Muscle layer of colon (tissue), 2 donors: ENCODE data around the gene PXYLP1.

ENCODE experiments used
- H3K27ac ChIP-seq: one replicate; pipeline ENCODE4 v1.7.0; 2013; ENCODE audit warnings: low read depth, mild to moderate bottlenecking, low read length, moderate library complexity
- H3K27me3 ChIP-seq, 2 donors: one replicate each; pipeline ENCODE4 v1.7.0; 2013; ENCODE audit warnings: low read length in 2 of 2, mild to moderate bottlenecking in 2 of 2; ENCODE audit not compliant: insufficient read depth in 2 of 2, control insufficient read depth in 1 of 2
- H3K36me3 ChIP-seq: one replicate; pipeline ENCODE4 v1.7.0; 2013; ENCODE audit warnings: mild to moderate bottlenecking, low read length; ENCODE audit not compliant: insufficient read depth
- H3K4me1 ChIP-seq: one replicate; pipeline ENCODE4 v1.7.0; 2013; ENCODE audit warnings: mild to moderate bottlenecking, low read length; ENCODE audit not compliant: insufficient read depth
- H3K4me3 ChIP-seq, 2 donors: one replicate each; pipeline ENCODE4 v1.7.0; 2013; ENCODE audit warnings: low read length in 2 of 2, low read depth in 1 of 2, mild to moderate bottlenecking in 1 of 2, moderate library complexity in 1 of 2
- H3K9ac ChIP-seq: one replicate; pipeline ENCODE4 v1.7.0; 2013; ENCODE audit warnings: low read length
- H3K9me3 ChIP-seq: one replicate; pipeline ENCODE4 v1.7.0; 2013; ENCODE audit warnings: mild to moderate bottlenecking, low read length
- donor health status: abdominal sarcoma.
- donor health status: Adenocarcinoma of cecum.

PXYLP1 gene

DNA sequence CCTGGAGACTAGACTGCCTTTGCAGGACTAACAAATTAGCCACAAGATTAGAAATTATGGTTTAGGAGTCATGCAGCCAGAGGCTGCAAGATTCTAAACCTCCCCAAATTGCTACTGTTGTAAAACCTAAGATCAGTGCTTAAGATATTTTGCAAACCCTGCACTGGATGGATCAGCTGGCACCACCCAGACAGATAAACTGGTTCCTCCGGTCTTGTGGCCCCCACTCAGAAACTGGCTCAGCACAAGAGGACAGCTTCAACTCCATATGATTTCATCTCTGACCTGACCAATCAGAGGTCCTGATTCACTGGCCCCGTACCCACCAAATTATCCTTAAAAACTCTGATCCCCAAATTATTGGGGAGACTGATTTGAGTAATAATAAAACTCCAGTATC, 19.5 kb upstream of the PXYLP1 start:
- H3K36me3 ChIP-seq, result no peaks in the 10 kb centered on the region
- no peaks in the 10 kb centered on the region for H3K4me1 ChIP-seq
- H3K9me3 ChIP-seq, result no peaks in the 10 kb centered on the region
- H3K4me3 ChIP-seq, result no peak overlapping the region
- no peak overlapping the region for H3K27ac ChIP-seq
- H3K27me3 ChIP-seq, result no peaks in the 10 kb centered on the region
- H3K9ac ChIP-seq, result no peak overlapping the region

GRCh38 chr3:141212555-141212954, 19.1 kb upstream of the PXYLP1 start:
- H3K36me3 ChIP-seq, result no peaks in the 10 kb centered on the region

DNA sequence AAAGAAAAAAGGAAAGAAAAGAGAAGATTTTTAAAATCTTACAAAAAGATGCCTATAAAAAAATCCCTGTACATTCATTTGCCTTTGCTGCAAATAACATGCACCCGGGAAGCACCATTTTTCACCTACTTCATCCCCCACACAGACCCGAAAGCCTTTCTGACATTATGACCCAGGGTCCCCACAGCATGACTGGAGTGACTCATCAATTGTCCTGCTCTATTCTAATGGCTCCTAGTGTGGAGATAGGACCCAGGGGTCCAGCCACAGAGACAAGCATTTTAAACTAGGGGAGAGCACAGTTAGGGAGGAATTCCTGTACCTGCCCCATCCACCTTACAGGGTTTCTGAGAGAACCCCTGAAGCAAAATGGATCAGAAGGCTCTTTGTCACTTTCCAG, 14.7 kb upstream of the PXYLP1 start:
- Histone ChIP-seq H3K36me3 (no peaks in the 10 kb centered on the region), H3K4me1 (no peaks in the 10 kb centered on the region), H3K9ac (no peak overlapping the region), H3K4me3 (no peak overlapping the region), H3K27ac (no peak overlapping the region), H3K9me3 (no peaks in the 10 kb centered on the region), H3K27me3 (no peaks in the 10 kb centered on the region)

More at GRCh38 chr3:141212555-141212954, 19.1 kb upstream of the PXYLP1 start:
- Histone ChIP-seq H3K4me3 (no peak overlapping the region), H3K9me3 (no peaks in the 10 kb centered on the region), H3K9ac (no peak overlapping the region), H3K4me1 (no peaks in the 10 kb centered on the region), H3K27ac (no peak overlapping the region), H3K27me3 (no peaks in the 10 kb centered on the region)

DNA sequence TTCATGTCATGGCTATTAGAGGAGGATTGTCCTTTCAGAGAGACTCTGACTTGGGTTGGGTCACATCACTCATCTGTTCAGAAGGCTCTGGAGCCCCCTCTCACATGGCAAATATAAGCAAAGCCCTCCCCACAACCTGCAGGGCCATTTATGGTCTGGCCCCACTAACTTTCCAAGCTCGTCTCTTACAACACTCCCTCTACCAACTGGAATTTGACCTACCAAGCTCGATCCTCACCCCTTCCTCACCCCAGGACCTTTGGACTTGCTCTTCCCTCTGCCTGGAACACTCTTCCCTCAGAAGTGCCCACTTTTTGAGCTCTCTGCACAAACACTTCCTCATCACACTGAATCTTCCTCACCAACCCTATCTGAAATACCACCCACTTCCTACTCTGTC, 14.2 kb upstream of the PXYLP1 start:
- H3K9ac ChIP-seq, result no peak overlapping the region
- H3K27ac ChIP-seq, result no peak overlapping the region
- H3K4me3 ChIP-seq, result no peak overlapping the region
- H3K36me3 ChIP-seq, result no peaks in the 10 kb centered on the region
- no peaks in the 10 kb centered on the region for H3K9me3 ChIP-seq
- no peaks in the 10 kb centered on the region for H3K4me1 ChIP-seq
- H3K27me3 ChIP-seq, result no peaks in the 10 kb centered on the region

- Histone ChIP-seq H3K27me3 (no peaks in the 10 kb centered on the region), H3K4me3 (no peak overlapping the region), H3K4me1 (no peaks in the 10 kb centered on the region), H3K9me3 (no peaks in the 10 kb centered on the region), H3K27ac (no peak overlapping the region), H3K9ac (no peak overlapping the region), H3K36me3 (no peaks in the 10 kb centered on the region)
Measured at GRCh38 chr3:141218162-141218835, 13.3 kb upstream of the PXYLP1 start.

GRCh38 chr3:141218926-141219325, 12.7 kb upstream of the PXYLP1 start:
- no peaks in the 10 kb centered on the region for H3K4me1 ChIP-seq
- H3K9me3 ChIP-seq, result no peaks in the 10 kb centered on the region
- no peaks in the 10 kb centered on the region for H3K36me3 ChIP-seq
- no peak overlapping the region for H3K4me3 ChIP-seq
- H3K27me3 ChIP-seq, result no peaks in the 10 kb centered on the region
- no peak overlapping the region for H3K9ac ChIP-seq
- no peak overlapping the region for H3K27ac ChIP-seq

- no peaks in the 10 kb centered on the region for H3K9me3 ChIP-seq
- H3K27me3 ChIP-seq, result no peaks in the 10 kb centered on the region
- no peak overlapping the region for H3K4me3 ChIP-seq
- no peak overlapping the region for H3K9ac ChIP-seq
- H3K36me3 ChIP-seq, result no peaks in the 10 kb centered on the region
- H3K27ac ChIP-seq, result no peak overlapping the region
- no peaks in the 10 kb centered on the region for H3K4me1 ChIP-seq
Measured at GRCh38 chr3:141223673-141224166, 7.9 kb upstream of the PXYLP1 start.

DNA sequence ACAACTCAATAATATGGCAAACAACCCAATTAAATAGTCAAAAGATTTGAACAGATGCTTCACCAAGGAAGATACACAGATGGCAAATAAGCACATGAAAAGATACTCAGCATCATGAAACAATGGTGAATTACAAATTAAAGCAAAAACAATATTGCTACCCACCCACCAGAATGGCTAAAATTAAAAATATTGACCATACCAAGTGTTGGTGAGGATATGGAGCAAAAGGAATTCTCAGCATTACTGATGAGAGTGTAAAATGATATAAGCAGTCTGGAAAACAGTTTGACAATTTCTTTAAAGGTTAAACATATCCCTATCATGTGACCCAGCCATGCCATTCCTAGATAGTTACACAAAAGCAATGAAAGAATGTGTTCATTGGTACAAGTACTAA, 5.7 kb upstream of the PXYLP1 start:
- Histone ChIP-seq H3K9me3 (no peaks in the 10 kb centered on the region), H3K27ac (no peak overlapping the region), H3K36me3 (no peaks in the 10 kb centered on the region), H3K4me3 (no peak overlapping the region), H3K4me1 (no peaks in the 10 kb centered on the region), H3K27me3 (no peaks in the 10 kb centered on the region), H3K9ac (no peak overlapping the region)

DNA sequence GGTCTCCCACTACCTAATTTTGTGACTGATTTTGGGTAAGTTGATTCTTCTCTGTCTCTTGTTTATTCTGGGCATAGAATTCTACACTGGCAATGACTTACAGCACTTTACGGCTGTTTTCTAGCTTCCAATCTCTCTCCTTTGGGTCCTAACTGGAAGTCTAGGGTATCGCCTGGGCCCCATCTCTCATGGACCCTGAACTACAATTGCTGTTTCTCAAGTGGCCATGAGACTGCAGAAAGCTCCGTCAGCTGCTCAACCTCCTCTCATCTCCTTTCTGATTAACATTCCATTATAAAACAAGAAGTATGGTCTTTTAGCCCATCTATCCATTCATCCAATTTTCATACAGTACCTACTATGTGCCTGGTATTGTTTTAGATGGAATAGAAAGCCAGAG, 4.4 kb upstream of the PXYLP1 start:
- no peaks in the 10 kb centered on the region for H3K9me3 ChIP-seq

DNA sequence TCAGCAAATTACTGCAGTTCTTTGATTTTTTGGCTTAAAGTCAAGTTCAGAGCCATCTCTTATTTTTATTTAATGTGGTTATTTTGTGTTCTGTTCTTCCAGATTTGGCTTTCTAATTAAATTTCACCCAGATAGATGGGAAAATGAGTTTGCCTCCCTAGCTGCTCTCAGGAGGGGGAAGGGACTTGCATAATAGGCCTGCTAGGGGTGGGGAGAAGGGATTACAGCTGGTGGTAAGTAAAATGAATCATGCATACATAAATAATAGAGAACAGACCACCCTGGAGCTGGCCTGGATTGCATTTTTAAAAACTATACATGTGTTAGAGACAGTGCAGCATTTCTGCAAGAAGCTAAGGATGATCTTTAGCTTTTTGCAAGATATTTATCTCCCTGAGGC, 3.9 kb upstream of the PXYLP1 start:
- Histone ChIP-seq H3K9me3 (no peaks in the 10 kb centered on the region), H3K36me3 (no peaks in the 10 kb centered on the region), H3K27me3 (no peaks in the 10 kb centered on the region), H3K4me1 (peaks cover 4% of the 10 kb centered on the region), H3K4me3 (no peak overlapping the region), H3K27ac (no peak overlapping the region), H3K9ac (no peak overlapping the region)

More for the DNA sequence above, 4.4 kb upstream of the PXYLP1 start:
- no peak overlapping the region for H3K4me3 ChIP-seq
- no peaks in the 10 kb centered on the region for H3K36me3 ChIP-seq
- H3K9ac ChIP-seq, result no peak overlapping the region
- no peaks in the 10 kb centered on the region for H3K27me3 ChIP-seq
- H3K27ac ChIP-seq, result no peak overlapping the region
- H3K4me1 ChIP-seq, result no peaks in the 10 kb centered on the region

GRCh38 chr3:141228395-141228794, 3.2 kb upstream of the PXYLP1 start:
- no peaks in the 10 kb centered on the region for H3K36me3 ChIP-seq
- no peak overlapping the region for H3K27ac ChIP-seq
- peaks cover 6% of the 10 kb centered on the region for H3K4me1 ChIP-seq
- no peaks in the 10 kb centered on the region for H3K9me3 ChIP-seq
- H3K9ac ChIP-seq, result no peak overlapping the region
- no peaks in the 10 kb centered on the region for H3K27me3 ChIP-seq
- H3K4me3 ChIP-seq, result no peak overlapping the region

GRCh38 chr3:141229132-141229531, 2.5 kb upstream of the PXYLP1 start:
- H3K9ac ChIP-seq, result no peak overlapping the region
- H3K9me3 ChIP-seq, result no peaks in the 10 kb centered on the region
- H3K27me3 ChIP-seq, result no peaks in the 10 kb centered on the region
- no peaks in the 10 kb centered on the region for H3K36me3 ChIP-seq
- no peak overlapping the region for H3K27ac ChIP-seq
- no peak overlapping the region for H3K4me3 ChIP-seq
- H3K4me1 ChIP-seq, result peaks cover 6% of the 10 kb centered on the region
